Keratinocyte (primary cell): ENCODE measurements around the gene GGTLC1. TPM values are rescaled to one million over a fixed set of nuclear protein-coding genes. Genes with fewer than 3 reads are reported as not detected.

Source experiments
- DNase-seq: peaks from one replicate; pipeline ENCODE4 v3.0.0-alpha.2; 2011; ENCODE audit warnings: low read depth, missing footprints, low spot score
- FAIRE-seq: peaks from 2 replicates; lab custom pipeline; 2011; peaks lifted over from hg19 to GRCh38; lab: Jason Lieb, UNC
- H2AFZ ChIP-seq: 2 replicates; pipeline ENCODE4 v1.6.0; 2012; ENCODE audit warnings: low read length, control low read depth, inconsistent platforms; ENCODE audit not compliant: control insufficient read depth
- H3K27ac ChIP-seq: 2 replicates; pipeline ENCODE4 v1.5.1; 2011; ENCODE audit warnings: low read length; ENCODE audit not compliant: control insufficient read depth, insufficient read depth
- H3K27me3 ChIP-seq: 3 replicates; pipeline ENCODE4 v1.6.0; 2011; ENCODE audit warnings: low read length; ENCODE audit not compliant: control insufficient read depth, insufficient read depth; ENCODE audit errors: extremely low read depth
- H3K36me3 ChIP-seq, 2 experiments: 2 replicates in 1 of 2; 3 replicates in 1 of 2; pipeline ENCODE4 v1.5.1; 2011; ENCODE audit warnings: low read length in 2 of 2, mild to moderate bottlenecking in 1 of 2; ENCODE audit not compliant: control insufficient read depth in 2 of 2, insufficient read depth in 2 of 2; ENCODE audit errors: extremely low read depth in 1 of 2
- H3K4me1 ChIP-seq: 3 replicates; pipeline ENCODE4 v1.5.1; 2011; ENCODE audit warnings: low read length; ENCODE audit not compliant: control insufficient read depth, insufficient read depth; ENCODE audit errors: extremely low read depth
- H3K4me2 ChIP-seq: 3 replicates; pipeline ENCODE4 v1.6.0; 2011; ENCODE audit warnings: low read depth, low read length; ENCODE audit not compliant: control insufficient read depth, insufficient read depth; ENCODE audit errors: extremely low read depth
- H3K4me3 ChIP-seq, 3 experiments: fragments of 200-600 bp in 1 of 3; sonication (generic) in 1 of 3; 2 replicates in 2 of 3; 3 replicates in 1 of 3; pipeline ENCODE4 v1.5.1; 2011 to 2016; ENCODE audit warnings: low read length in 3 of 3, mild to moderate bottlenecking in 3 of 3, control low read depth in 2 of 3, inconsistent platforms in 1 of 3, low read depth in 1 of 3, mixed read lengths in 1 of 3, mixed run types in 1 of 3, moderate library complexity in 1 of 3; ENCODE audit not compliant: control insufficient read depth in 2 of 3, insufficient read depth in 2 of 3; ENCODE audit errors: extremely low read depth in 1 of 3
- H3K79me2 ChIP-seq: 2 replicates; pipeline ENCODE4 v1.6.0; 2012; ENCODE audit warnings: low read length; ENCODE audit not compliant: control insufficient read depth, insufficient read depth
- H3K9ac ChIP-seq: 3 replicates; pipeline ENCODE4 v1.6.0; 2011; ENCODE audit warnings: low read length; ENCODE audit not compliant: control insufficient read depth, insufficient read depth; ENCODE audit errors: extremely low read depth
- H3K9me1 ChIP-seq: 3 replicates; pipeline ENCODE4 v1.6.0; 2011; ENCODE audit warnings: low read length; ENCODE audit not compliant: control insufficient read depth, insufficient read depth; ENCODE audit errors: extremely low read depth
- H3K9me3 ChIP-seq: 2 replicates; pipeline ENCODE4 v1.5.1; 2012; ENCODE audit warnings: low read depth, low read length; ENCODE audit not compliant: control insufficient read depth
- H4K20me1 ChIP-seq: 3 replicates; pipeline ENCODE4 v1.6.0; 2011; ENCODE audit warnings: low read length; ENCODE audit not compliant: control insufficient read depth, insufficient read depth; ENCODE audit errors: extremely low read depth
- EZH2 ChIP-seq: IDR thresholded peaks from one replicate; pipeline ENCODE4 v1.6.1; 2012; ENCODE audit warnings: inconsistent platforms, mild to moderate bottlenecking, low read length, moderate library complexity
- dilution Hi-C: fragments of 300-500 bp; cut with MboI; formaldehyde crosslinking; loops from one replicate; pipeline ENCODE4 v1.7.0; 2020; ENCODE audit warnings: low sequenced_read_pairs; ENCODE audit not compliant: extremely low pct_ligation_motif_present
- polyA plus RNA-seq, 5 experiments: library from polyadenylated mRNA; depleted of rRNA in 3 of 5; stranded (reverse) in 3 of 5; stranded (forward) in 1 of 5; unstranded in 1 of 5; fragments of >200 nt; gene quantifications; 1 replicate in 1 of 5; 2 replicates in 3 of 5; 3 replicates in 1 of 5; pipeline versions ENCODE4 v1.2.1 to v1.2.3, GENCODE V29; 2011 to 2012; ENCODE audit warnings: missing spikeins in 2 of 5, low read depth in 1 of 5, low replicate concordance in 1 of 5
- TF ChIP-seq, protein P1 (sequence below), 3 experiments: IDR thresholded peaks in 1 of 3; conservative IDR thresholded peaks in 1 of 3; optimal IDR thresholded peaks in 1 of 3; 2 replicates in 2 of 3; 3 replicates in 1 of 3; pipeline versions ENCODE3 to v1.5.1; 2011; ENCODE audit warnings: low read length in 3 of 3, mild to moderate bottlenecking in 3 of 3, moderate library complexity in 2 of 3, control low read depth in 1 of 3, inconsistent platforms in 1 of 3; ENCODE audit not compliant: insufficient read depth in 2 of 3; ENCODE audit errors: extremely low read depth in 1 of 3

Gene GGTLC1
- polyA plus RNA-seq, 1 donor (not counting 4 experiments of a cell fraction or from before 2014, with no cell fraction given), result not detected

DNA sequence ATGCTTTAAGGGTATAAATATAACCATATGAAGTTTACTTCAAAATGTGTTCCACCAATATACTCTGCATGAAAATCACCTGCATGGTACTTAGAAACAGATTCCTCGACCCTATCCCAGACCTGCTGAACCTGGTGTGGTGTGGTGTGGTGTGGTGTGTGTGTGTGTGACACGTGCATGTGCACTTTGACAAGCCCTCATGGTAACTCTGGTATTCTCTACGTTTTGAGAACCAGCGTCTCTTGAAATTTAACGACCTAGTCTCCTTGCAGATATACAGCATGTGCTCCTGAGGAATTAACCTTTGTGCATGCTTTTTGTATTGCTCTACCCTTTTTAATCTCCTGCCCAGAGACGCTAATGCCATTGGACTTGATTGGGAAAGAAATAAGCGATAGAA is 29.5 kb downstream of the GGTLC1 start:
- no peaks in the 10 kb centered on the region for H3K9me1 ChIP-seq
- H3K9me3 ChIP-seq, result no peaks in the 10 kb centered on the region
- no peak for FAIRE-seq
- no peaks in the 10 kb centered on the region for H3K79me2 ChIP-seq
- no peaks in the 10 kb centered on the region for H4K20me1 ChIP-seq
- no peak overlapping the region for H3K9ac ChIP-seq
- no peak overlapping the region for H3K4me3 ChIP-seq
- peaks cover 4% of the 10 kb centered on the region for H3K27me3 ChIP-seq
- no peak overlapping the region for H2AFZ ChIP-seq
- TF ChIP-seq EZH2, result no peak
- TF ChIP-seq, protein P1, sequence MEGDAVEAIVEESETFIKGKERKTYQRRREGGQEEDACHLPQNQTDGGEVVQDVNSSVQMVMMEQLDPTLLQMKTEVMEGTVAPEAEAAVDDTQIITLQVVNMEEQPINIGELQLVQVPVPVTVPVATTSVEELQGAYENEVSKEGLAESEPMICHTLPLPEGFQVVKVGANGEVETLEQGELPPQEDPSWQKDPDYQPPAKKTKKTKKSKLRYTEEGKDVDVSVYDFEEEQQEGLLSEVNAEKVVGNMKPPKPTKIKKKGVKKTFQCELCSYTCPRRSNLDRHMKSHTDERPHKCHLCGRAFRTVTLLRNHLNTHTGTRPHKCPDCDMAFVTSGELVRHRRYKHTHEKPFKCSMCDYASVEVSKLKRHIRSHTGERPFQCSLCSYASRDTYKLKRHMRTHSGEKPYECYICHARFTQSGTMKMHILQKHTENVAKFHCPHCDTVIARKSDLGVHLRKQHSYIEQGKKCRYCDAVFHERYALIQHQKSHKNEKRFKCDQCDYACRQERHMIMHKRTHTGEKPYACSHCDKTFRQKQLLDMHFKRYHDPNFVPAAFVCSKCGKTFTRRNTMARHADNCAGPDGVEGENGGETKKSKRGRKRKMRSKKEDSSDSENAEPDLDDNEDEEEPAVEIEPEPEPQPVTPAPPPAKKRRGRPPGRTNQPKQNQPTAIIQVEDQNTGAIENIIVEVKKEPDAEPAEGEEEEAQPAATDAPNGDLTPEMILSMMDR (optimal IDR thresholded peaks at IDR 0.05 in 1 of 3, IDR thresholded peaks at IDR 0.05 in 1 of 3, conservative IDR thresholded peaks at IDR 0.05 in 1 of 3; ENCODE audit: extremely low read depth in 1 of 3, insufficient read depth in 2 of 3, low read length in 3 of 3), result no peak
- no peak overlapping the region for H3K4me2 ChIP-seq
- no peak overlapping the region for H3K27ac ChIP-seq
- no peaks in the 10 kb centered on the region for H3K36me3 ChIP-seq
- no peak for DNase-seq
- no peaks in the 10 kb centered on the region for H3K4me1 ChIP-seq
- dilution Hi-C loops, result no loop called here

DNA sequence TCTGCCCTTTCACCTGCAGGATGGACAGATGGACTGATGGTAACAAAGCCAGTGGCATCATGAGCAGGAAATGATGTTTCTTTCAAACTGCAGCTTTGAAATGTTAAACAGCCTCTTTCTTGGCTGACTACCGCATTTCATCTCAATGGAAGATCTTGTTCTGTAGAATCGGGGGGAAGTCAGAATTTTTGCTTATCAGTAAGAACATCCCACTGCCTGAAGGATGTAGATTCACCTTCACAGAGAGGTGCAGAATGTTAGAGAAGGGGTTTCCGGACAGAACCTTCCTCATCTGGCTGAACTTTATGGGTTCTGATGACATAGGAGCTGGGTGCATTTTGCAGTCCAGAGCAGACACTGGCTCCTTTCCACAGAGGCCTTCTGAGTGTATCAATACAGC is 32.7 kb downstream of the GGTLC1 start:
- no peak overlapping the region for H3K4me3 ChIP-seq

More for the DNA sequence above, 32.7 kb downstream of the GGTLC1 start:
- TF ChIP-seq, protein P1 (optimal IDR thresholded peaks at IDR 0.05 in 1 of 3, IDR thresholded peaks at IDR 0.05 in 1 of 3, conservative IDR thresholded peaks at IDR 0.05 in 1 of 3; ENCODE audit: extremely low read depth in 1 of 3, insufficient read depth in 2 of 3, low read length in 3 of 3), result no peak
- TF ChIP-seq EZH2, result no peak
- H2AFZ ChIP-seq, result no peak overlapping the region
- H3K27me3 ChIP-seq, result peaks cover 4% of the 10 kb centered on the region
- no peak overlapping the region for H3K9ac ChIP-seq
- H3K4me1 ChIP-seq, result no peaks in the 10 kb centered on the region
- dilution Hi-C loops, result no loop called here
- no peaks in the 10 kb centered on the region for H3K79me2 ChIP-seq
- FAIRE-seq (no peak), DNase-seq (no peak)
- no peaks in the 10 kb centered on the region for H3K9me3 ChIP-seq
- no peaks in the 10 kb centered on the region for H3K36me3 ChIP-seq
- H3K4me2 ChIP-seq, result no peak overlapping the region
- no peaks in the 10 kb centered on the region for H4K20me1 ChIP-seq
- H3K9me1 ChIP-seq, result no peaks in the 10 kb centered on the region
- no peak overlapping the region for H3K27ac ChIP-seq
